Muscle of arm (tissue), 14 donors: ENCODE measurements around the gene FJX1. TPM values are rescaled to one million over a fixed set of nuclear protein-coding genes. Genes with fewer than 3 reads are reported as not detected.

Experiments
- DNase-seq: peaks from one replicate; pipeline ENCODE4 v3.0.0-alpha.2; 2013
- long read RNA-seq, 11 donors: transcript quantifications; one replicate each; lab custom pipeline, GENCODE V29; 2026
- polyA plus RNA-seq, 12 donors: library from polyadenylated mRNA; unstranded; fragments of 120-200 nt; gene quantifications; one replicate each; pipeline ENCODE4 v1.2.1, GENCODE V29; 2013; ENCODE audit not compliant: insufficient read length in 12 of 12

The FJX1 gene, protein sequence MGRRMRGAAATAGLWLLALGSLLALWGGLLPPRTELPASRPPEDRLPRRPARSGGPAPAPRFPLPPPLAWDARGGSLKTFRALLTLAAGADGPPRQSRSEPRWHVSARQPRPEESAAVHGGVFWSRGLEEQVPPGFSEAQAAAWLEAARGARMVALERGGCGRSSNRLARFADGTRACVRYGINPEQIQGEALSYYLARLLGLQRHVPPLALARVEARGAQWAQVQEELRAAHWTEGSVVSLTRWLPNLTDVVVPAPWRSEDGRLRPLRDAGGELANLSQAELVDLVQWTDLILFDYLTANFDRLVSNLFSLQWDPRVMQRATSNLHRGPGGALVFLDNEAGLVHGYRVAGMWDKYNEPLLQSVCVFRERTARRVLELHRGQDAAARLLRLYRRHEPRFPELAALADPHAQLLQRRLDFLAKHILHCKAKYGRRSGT
- polyA plus RNA-seq: 10 to 100 TPM in 3 of 12 donors, 1 to 10 TPM in 8, not detected in 1; 4.1 to 11.2 (median 7.1) TPM
- long read RNA-seq, donor 1, transcript FJX1-201 (1 exons, 2,450 nt): major isoform, 9 of 9 reads
- long read RNA-seq, donor 1, partial matches to known transcripts: 0 of 9 reads
- long read RNA-seq, donor 1, other reads (novel, unspliced or antisense): 0 of 9 reads
- long read RNA-seq, donor 2, partial matches to known transcripts: 0 of 3 reads
- long read RNA-seq, donor 2, other reads (novel, unspliced or antisense): 0 of 3 reads
- long read RNA-seq, donor 3, partial matches to known transcripts: 0 of 4 reads
- long read RNA-seq, donor 3, other reads (novel, unspliced or antisense): 0 of 4 reads
- long read RNA-seq, donor 4, transcript FJX1-201 (1 exons, 2,450 nt): major isoform, 5 of 5 reads
- long read RNA-seq, donor 4, partial matches to known transcripts: 0 of 5 reads
- long read RNA-seq, donor 4, other reads (novel, unspliced or antisense): 0 of 5 reads
- long read RNA-seq, donor 5: 0 reads
- long read RNA-seq, donor 6, partial matches to known transcripts: 0 of 4 reads
- long read RNA-seq, donor 6, other reads (novel, unspliced or antisense): 0 of 4 reads
- long read RNA-seq, donor 7, partial matches to known transcripts: 0 of 4 reads
- long read RNA-seq, donor 7, other reads (novel, unspliced or antisense): 0 of 4 reads
- long read RNA-seq, donor 8, transcript FJX1-201 (1 exons, 2,450 nt): major isoform, 7 of 7 reads
- long read RNA-seq, donor 8, partial matches to known transcripts: 0 of 7 reads
- long read RNA-seq, donor 8, other reads (novel, unspliced or antisense): 0 of 7 reads
- long read RNA-seq, donor 9, transcript FJX1-201 (1 exons, 2,450 nt): major isoform, 7 of 7 reads
- long read RNA-seq, donor 9, partial matches to known transcripts: 0 of 7 reads
- long read RNA-seq, donor 9, other reads (novel, unspliced or antisense): 0 of 7 reads
- long read RNA-seq, donor 10, transcript FJX1-201 (1 exons, 2,450 nt): major isoform, 7 of 7 reads
- long read RNA-seq, donor 10, partial matches to known transcripts: 0 of 7 reads
- long read RNA-seq, donor 10, other reads (novel, unspliced or antisense): 0 of 7 reads
- long read RNA-seq, donor 11, transcript FJX1-201 (1 exons, 2,450 nt): major isoform, 13 of 13 reads
- long read RNA-seq, donor 11, partial matches to known transcripts: 0 of 13 reads
- long read RNA-seq, donor 11, other reads (novel, unspliced or antisense): 0 of 13 reads

DNA sequence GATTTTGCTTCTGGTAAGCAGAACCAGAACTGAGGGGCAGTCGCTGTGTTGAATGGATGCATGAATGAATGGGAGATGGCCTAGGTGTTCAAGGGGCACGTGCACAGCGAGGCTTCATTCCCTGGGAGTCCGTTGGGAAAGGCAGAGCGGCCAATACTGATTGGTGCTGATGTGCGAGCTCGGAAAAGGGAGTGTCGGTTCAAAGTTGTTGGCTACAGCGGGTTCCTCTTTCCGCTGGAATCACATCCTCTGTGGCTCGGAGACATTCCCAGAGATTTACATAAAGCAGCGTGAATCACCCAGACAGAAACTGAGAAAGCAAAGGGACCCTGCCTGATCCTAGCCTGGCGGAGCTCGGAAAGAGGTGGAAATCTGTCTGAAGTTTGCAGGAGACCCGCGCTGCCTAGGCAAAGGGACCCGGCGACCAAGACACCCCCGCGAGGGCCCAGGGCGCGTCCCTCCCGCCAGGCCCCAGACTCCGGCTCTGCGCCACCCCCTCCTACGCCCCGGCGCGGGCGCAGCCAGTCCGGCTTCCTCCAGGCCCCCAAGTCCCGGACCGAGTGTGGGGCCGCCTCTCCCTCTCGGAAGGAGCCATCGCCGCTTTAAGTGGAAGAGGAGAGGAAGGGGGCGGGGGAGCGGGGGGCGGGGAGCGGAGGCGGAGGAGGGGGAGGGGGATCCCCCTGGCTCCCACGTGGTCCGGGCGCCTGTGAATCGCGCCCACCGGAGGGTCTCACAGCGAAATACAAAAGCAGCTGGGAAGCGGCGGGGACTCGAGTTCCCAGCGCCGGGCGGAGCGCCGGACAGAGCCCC lies at the start of gene FJX1:
FJX1 (plus strand) TSS at position 774 of the 810 bp plus-strand sequence. CDS start 177 bp downstream, outside the sequence.
- DNase-seq: peak; percentile 75

DNA sequence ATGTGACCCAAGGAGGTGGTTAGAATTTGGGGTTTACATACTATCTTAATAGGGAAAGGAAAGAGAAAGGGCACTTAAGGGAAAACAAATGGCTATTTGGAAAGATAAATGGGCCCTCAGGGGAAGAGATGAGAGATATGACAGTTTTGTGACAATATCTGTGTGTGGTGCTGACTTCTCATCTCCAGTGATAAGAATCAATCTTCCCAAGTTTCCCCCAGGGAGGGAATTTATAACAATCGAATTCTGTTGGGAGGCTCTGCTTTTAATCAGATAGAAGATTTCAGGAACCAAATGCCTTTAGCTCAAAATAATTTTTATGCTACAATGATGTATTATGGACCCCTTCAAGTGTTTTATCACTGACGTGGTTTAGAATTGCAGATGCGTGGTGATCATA lies 46.6 kb upstream of the FJX1 start:
- DNase-seq: no peak

DNA sequence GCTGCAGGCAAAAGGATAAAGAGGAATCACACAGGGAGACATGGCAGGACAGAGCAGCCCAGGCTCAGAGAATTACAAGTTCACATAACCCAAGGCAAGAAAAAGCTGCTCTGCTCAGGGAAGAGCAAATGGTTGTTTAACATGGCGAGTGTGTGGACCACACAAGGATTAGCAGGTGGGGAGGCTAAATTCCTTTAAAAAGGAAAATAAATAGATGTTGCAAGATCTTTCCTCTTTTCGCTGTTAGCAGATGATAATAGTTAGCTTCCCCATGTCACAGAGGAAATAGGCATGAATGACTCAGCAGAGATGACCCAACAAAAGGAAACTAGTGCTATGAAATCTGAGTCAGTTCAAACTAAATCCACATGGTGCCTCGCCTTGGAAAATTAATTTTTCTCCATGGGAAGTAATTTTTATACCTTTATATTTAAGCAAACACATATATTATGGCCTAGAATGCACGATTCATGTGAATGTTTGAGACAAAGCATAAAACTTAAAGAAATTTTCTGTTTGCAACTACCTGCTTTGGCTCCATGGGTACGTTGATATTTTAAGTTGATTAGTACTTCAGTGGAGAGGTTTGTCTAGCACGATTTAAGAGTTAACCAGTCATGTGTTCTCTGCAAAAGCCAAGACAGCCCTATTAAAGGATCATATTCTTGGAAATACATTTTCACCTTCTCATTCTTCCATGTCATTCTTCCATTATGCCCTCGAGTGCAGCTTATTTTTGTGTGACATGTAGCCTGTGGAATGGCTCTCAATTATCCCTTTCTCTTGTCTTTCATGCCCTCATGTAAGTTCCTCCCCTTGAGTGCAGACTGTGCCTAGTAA lies 38.5 kb upstream of the FJX1 start:
- DNase-seq: no peak

DNA sequence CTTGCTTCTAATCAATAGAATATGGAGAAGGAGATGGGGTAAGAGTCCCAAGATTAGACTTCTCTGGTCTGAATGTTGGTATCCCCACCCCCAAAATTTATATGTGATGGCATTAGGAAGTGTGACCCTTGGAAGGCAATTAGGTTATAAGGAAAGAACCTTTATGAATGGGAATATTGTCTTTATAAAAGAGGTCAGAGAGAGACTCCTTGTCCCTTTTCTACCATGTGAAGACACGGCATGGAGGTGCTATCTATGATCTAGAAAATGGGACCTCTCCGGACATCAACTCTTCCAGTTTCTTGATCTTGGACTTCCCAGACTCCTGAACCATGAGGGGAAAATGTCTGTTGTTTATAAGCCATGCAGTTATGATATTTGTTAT lies 37.9 kb upstream of the FJX1 start:
- no peak for DNase-seq

DNA sequence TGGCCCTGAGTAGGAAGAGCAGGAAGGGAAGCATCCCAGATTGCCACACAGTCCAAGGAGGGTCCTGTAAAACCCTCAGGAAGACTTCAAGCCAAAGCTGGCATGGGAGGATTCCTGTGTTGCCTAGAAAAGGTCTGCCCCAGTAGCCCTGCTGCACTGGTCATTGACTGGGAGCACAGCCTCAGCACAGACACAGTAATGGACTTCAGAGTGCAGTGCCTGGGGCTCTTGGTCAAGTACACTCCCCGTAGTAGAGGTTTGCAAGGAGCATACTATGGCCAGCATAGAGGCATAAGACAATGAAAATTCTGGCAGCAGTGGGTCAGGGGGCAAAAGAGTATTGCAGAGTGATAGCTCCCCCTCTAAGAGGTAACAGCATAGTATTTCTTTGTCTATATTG lies 36.2 kb upstream of the FJX1 start:
- no peak for DNase-seq

DNA sequence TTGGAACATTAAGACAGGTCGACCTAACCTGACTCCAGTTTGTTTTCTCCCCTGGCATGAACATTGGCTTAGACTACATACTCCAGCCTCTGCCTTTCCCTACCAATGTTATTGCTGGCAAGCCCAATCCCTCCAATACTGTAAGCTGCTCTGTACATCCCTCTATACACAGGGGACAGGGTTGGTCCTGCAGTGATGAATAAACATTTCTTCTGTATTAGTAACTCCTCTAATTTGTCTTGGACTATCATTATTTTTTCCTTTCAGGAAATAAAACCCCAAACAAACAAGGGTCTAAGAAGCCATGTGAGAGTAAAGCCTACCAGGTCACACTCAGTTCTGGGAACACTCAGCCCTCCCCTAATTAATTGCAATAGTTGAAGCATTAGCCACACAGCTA lies 35.1 kb upstream of the FJX1 start:
- no peak for DNase-seq

DNA sequence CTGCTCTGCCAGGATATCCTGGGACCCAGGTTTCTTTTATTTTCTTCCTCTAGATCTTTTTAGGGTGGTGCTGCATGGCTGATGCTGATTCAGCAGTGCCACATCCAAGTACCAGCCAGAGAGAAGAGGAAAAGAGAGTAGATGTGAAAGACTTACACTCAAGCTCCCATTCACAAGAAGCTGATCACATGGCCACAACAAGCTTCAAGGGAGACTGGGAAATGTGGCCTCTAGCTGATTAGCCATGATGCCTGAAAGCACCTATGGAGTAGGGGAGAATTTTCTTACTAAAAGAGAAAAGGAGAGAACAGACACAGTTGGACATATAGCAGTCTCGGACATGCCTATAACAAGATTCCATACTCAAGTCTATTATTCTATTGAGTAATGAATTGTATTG lies 34.4 kb upstream of the FJX1 start:
- no peak for DNase-seq

DNA sequence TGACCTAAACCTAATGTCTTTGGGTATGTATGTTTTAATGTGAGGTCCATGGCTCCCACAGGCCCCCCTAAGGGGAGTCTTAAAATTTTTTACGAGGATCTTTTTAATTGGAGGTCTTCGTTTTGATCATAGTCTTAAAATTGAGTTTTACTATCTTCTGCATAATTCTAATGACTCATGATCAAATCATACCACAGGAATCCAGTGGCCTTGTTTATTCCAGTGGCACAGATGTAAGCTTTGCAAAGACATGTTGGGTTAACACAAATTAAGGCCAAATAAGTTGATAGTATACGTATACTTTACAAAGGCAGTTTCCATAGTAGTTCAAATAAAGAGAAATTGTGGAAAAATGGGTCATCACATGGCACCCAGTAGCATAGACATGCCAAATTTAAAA lies 33.9 kb upstream of the FJX1 start:
- DNase-seq: no peak

DNA sequence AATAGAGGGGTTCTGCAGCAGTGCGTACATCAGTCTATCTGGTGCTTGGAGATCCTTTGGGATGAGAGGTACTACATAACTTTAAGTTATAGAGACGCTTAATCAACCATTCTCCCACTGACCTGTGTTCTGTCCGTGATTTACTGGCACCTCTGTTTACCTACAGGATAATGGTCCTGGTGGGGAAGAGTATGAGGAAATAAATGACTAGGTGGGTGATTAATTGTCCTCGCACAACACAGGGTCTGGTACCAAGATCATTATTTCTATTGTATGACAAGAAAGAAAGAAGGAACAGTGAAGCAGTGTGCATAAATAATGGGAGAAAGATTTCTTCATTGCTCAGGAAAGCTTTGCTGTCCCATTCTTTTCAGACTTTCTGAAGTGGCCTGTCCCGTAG lies 32.8 kb upstream of the FJX1 start:
- DNase-seq: no peak

DNA sequence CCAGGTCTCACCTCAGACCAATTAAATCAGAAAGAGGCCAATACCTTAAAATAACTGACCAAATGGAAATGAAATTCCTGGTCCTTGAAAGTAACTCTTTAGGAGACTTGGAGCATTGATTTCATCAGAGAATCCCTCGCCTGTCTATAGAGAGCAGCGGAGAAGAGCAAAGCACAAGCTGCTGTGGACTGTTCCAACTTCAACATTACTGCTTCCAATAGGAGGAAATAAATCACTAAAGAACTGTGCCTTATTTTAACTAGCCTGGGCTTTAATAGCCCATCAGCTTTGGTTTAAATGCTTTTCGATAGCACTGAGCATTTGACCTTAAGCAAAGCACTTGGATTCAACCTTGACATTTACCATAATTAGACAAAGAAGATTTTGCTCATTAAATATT lies 32.0 kb upstream of the FJX1 start:
- DNase-seq: no peak

DNA sequence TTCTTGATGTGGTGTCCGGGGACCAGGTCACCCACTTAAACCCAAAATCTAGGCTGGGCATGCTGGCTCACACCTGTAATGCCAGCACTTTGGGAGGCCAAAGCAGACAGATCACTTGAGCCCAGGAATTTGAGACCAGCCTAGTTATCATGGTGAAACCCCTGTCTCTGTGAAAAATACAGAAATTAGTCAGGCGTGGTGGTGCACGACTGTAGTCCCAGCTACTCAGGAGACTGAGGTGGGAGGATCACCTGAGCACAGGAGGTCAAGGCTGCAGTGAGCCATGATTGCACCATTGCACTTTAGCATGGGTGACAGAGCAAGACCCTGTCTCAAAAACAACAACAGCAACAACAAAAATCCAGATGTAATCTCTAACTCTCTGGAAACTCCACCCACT lies 30.3 kb upstream of the FJX1 start:
- DNase-seq: no peak

DNA sequence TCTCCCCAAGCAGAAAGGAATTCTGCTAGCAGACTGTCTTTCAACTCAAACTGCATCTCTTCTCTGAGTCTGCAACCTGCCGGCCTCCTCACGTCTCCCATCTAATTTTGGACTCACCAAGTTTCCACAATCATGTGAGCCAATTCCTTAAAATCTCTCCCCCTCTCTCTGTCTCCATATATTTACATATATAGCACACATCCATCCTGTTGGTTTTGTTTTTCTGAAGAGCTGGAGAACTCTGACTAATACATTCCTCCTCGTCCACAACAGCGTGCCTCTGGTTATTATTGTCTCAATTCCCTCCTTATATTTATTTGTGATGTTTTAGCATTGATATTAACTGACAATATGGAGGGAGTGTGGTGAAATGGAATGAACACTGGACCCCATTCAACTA lies 29.6 kb upstream of the FJX1 start:
- DNase-seq: no peak

DNA sequence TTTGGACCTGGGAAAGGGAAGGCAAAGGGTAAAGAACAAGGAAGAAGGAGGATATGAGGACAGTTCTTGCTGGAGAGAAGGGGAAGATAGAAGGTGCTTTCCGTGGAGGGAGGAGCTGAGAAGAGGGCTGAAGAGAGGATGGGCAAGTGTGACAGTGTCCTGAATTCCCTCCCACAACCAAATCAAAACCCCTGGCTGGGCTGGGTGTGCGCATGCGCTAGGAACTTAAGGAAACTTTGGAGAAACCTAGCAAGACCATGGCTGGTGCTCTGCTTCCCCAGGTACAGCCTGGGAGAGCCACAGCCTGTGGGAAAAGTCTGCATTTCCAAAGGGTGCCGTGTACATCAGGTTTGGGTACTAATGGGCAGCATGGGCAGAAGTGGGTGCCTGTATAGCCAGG lies 29.0 kb upstream of the FJX1 start:
- DNase-seq: no peak

DNA sequence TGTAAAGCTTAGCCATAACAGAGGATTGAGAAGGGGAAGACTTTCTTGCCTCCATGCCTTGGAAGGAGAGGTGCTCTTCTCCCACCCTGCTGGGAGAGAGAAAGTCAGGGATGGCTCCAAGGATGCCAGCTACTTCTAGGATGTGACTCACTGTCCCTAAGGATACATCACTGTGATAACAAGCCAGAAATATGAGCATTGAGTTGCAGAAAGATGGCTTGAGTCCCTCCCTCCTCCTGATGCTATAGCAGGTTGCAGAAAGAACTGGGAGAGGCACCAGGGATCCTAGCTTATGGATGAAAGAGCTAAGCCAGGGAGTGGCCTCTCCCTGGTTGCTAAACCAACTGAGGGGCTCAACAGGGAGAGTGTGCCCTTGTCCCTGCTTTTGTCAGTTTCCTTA lies 27.8 kb upstream of the FJX1 start:
- DNase-seq: no peak

DNA sequence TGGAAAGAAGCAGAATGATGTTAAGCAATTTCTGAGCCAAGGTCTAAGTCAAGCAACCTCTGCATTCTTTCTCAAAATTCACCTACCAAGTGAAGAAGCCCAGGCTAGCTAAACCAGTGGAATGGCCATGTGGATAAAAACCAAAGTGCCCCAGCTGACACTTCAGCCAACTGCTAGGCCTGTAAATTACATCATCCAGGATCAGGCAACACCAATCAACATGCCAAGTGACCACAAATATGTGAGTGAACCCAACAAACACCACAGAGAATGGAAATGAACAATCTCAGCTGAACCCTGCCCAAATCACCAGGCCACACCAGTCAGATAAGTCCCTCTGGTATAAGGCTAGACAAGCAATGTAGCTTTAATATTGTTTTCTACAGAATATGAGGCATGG lies 25.1 kb upstream of the FJX1 start:
- no peak for DNase-seq

DNA sequence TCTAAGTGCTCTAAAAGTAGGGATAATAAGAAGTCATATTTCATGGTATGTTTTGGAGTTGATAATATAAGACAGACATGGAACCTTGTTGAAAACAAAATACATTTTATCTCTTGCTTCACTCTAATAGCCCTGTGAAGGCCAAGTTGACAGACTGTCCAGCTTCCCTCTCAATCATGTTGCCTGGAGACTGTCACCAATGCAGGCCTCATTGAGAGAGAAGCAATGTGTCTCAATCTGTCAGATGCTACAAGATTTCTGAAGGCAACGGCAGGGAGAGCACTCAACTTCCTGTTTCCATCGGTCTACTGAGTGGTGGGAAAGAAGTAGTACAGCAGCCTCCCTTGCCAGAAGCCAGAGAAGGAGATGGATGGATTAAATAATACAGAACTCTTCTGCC lies 23.6 kb upstream of the FJX1 start:
- DNase-seq: no peak

DNA sequence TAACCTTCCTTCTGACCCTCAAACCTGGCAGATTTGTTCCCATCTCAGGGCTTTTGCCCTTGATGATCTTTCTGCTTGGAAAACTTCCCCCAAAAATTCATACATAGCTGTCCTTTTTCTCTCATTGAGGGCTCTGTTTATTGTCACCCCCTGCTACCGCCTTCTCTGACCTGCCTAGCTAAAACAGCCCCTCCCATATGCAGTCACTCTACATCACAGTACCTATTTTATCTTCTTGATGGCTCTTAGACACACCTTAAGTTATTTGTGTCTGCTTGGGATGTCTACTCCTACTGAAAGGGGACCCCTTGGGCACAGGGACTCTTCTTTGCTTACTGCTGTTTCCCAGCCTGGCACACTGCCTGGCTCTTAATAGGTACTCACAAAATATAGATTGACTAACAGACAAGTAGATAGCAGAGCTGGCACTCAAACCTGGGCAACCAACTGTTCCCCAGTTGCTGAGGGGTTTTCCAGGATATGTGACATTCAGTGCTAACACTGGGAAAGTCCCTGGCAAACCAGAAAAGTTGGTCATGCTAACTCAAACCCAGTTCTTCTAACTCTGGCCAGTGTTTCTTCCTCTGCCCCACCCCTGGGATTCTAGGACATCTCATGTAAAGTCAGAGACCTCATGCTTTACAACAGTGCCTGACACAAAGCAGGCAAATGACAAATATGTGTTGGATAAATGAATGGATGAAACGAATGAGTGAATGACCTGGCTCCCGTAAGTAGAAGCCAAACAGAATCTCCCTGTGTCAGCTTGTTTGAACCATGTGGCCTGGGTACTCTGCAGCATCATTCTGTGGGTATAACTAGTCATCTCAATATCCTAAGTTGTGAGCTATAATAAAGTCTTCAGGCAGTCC lies 19.8 kb upstream of the FJX1 start:
- no peak for DNase-seq

DNA sequence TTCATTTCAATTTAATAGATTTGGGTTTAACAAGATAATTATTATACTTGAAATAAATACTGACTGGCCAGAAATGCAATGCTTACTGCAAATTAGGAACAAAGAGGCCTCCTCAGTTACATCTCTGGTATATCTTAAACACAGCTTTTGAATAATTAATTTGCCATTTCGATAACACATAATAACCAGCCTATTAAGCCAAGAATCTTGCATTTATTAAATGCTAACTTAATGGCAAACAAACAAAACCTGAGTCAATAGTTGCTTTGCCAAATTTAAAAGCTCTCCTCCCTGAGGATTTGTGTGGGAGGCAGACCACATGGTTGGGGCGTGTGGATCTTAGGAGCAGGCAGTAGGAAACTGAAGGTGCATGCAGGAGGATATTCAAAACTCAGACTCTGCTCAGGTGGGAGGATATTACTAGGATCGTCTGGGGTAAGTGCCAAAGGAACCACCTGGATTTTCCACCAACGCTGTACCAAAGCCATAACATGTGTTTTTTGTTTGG lies 17.9 kb upstream of the FJX1 start:
- no peak for DNase-seq
